K562 (cell line): ENCODE results near the gene EIF2S2. TPM values are rescaled to one million over a fixed set of nuclear protein-coding genes. Genes with fewer than 3 reads are reported as not detected.
A peak's percentile ranks its signal among the peaks of the same experiment; 100 is the strongest.

Experiments used
- ATAC-seq: fragments of 200-7000 bp; cut with Tn5 transposase; 3 replicates; pipeline ENCODE4 v1.9.1; 2020; ENCODE audit warnings: moderate library complexity
- BruUV-seq: library from RNA; stranded (reverse); fragments of 400-500 nt; replicated peaks from 2 replicates; lab custom pipeline; 2021; lab: Mats Ljungman, UMichigan
- CTCF ChIA-PET: fragments of 300-600 bp; formaldehyde crosslinking; extraction: SDS; loops from one replicate; lab custom pipeline; 2021; ENCODE audit warnings: low intra/inter-chr PET ratio; lab: Yijun Ruan, JAX
- POLR2A ChIA-PET: fragments of 300-600, 350-650 bp; sonication (Branson Sonifier 250); formaldehyde crosslinking; extraction: SDS; loops from one replicate; lab custom pipeline; 2021; ENCODE audit warnings: antibody characterized with exemption, inconsistent platforms; lab: Yijun Ruan, JAX
- DNase-seq, 4 experiments: peaks; one replicate each; pipeline versions ENCODE4 v3.0.0 to v3.0.0-alpha.2; 2011 to 2018; ENCODE audit warnings: low spot score in 3 of 4, mixed read lengths in 3 of 4; ENCODE audit errors: extremely low read depth in 1 of 4
- FAIRE-seq: peaks from 2 replicates; lab custom pipeline; 2011; peaks lifted over from hg19 to GRCh38; lab: Jason Lieb, UNC
- H2AFZ ChIP-seq: 2 replicates; pipeline ENCODE4 v1.6.0; 2011; ENCODE audit warnings: low read depth, low read length, control low read depth, inconsistent platforms
- H3K27ac ChIP-seq: fragments of 200-600 bp; 3 replicates; pipeline ENCODE4 v1.8.0; 2011; ENCODE audit warnings: low read depth, mild to moderate bottlenecking, control low read depth, inconsistent platforms, low read length, moderate library complexity, mixed read lengths; ENCODE audit errors: extremely low read depth
- H3K27me3 ChIP-seq, 2 experiments: fragments of 300-600 bp in 1 of 2; 2 replicates in 1 of 2; 3 replicates in 1 of 2; pipeline versions ENCODE4 v1.6.0 to v1.8.0; 2011; ENCODE audit warnings: inconsistent platforms in 2 of 2, low read length in 2 of 2, mild to moderate bottlenecking in 1 of 2, mixed read lengths in 1 of 2, moderate library complexity in 1 of 2; ENCODE audit not compliant: control insufficient read depth in 2 of 2, insufficient read depth in 2 of 2
- H3K36me3 ChIP-seq: fragments of 300-600 bp; 3 replicates; pipeline ENCODE4 v1.8.0; 2011; ENCODE audit warnings: mild to moderate bottlenecking, low read length, inconsistent platforms; ENCODE audit not compliant: control insufficient read depth, insufficient read depth
- H3K4me1 ChIP-seq, 2 experiments: fragments of 200-600 bp in 1 of 2; replicated peaks in 1 of 2; 2 replicates in 1 of 2; 3 replicates in 1 of 2; pipeline versions ENCODE4 v1.5.1 to v1.8.0; 2011; ENCODE audit warnings: inconsistent platforms in 2 of 2, low read length in 2 of 2, mild to moderate bottlenecking in 1 of 2, mixed read lengths in 1 of 2, moderate library complexity in 1 of 2; ENCODE audit not compliant: control insufficient read depth in 2 of 2, insufficient read depth in 2 of 2
- H3K4me2 ChIP-seq: 2 replicates; pipeline ENCODE4 v1.6.1; 2011; ENCODE audit warnings: low read length, control low read depth, inconsistent platforms, mixed read lengths; ENCODE audit not compliant: insufficient read depth
- H3K4me3 ChIP-seq: fragments of 200-600 bp; sonication (generic), shearing (Covaris generic); 2 replicates; pipeline ENCODE4 v1.5.1; 2016; ENCODE audit warnings: control low read depth, inconsistent platforms
- H3K79me2 ChIP-seq: fragments of 200-600 bp; 3 replicates; pipeline ENCODE4 v1.8.0; 2011; ENCODE audit warnings: low read length, inconsistent platforms; ENCODE audit not compliant: control insufficient read depth, insufficient read depth
- H3K9ac ChIP-seq, 2 experiments: 2 replicates each; pipeline versions ENCODE4 v1.6.0 to v1.6.1; 2011; ENCODE audit warnings: low read depth in 2 of 2, low read length in 2 of 2, control low read depth in 1 of 2, inconsistent platforms in 1 of 2, mild to moderate bottlenecking in 1 of 2, mixed read lengths in 1 of 2; ENCODE audit not compliant: insufficient read depth in 1 of 2
- H3K9me1 ChIP-seq: one replicate; pipeline ENCODE4 v1.6.0; 2011; ENCODE audit warnings: inconsistent platforms, mild to moderate bottlenecking, low read length, moderate library complexity; ENCODE audit not compliant: control insufficient read depth, insufficient read depth
- H3K9me3 ChIP-seq: replicated peaks from 2 replicates; pipeline ENCODE4 v1.5.1; 2011; ENCODE audit warnings: low read depth, low read length, inconsistent platforms; ENCODE audit not compliant: control insufficient read depth, insufficient read depth
- H4K20me1 ChIP-seq: replicated peaks from 2 replicates; pipeline ENCODE4 v1.6.1; 2011; ENCODE audit warnings: low read length, inconsistent platforms, mixed read lengths; ENCODE audit not compliant: control insufficient read depth, insufficient read depth
- ARID1B ChIP-seq: fragments of 450-650 bp; IDR thresholded peaks from 2 replicates; pipeline ENCODE4 v1.6.1; 2016; ENCODE audit warnings: antibody characterized with exemption, mild to moderate bottlenecking, inconsistent platforms
- BMI1 ChIP-seq: fragments of 150-350 bp; IDR thresholded peaks from 2 replicates; pipeline ENCODE4 v1.6.1; 2014; ENCODE audit warnings: low read length
- CHD2 ChIP-seq: IDR thresholded peaks from 2 replicates; pipeline ENCODE4 v1.6.1; 2011; ENCODE audit warnings: low read depth, low read length
- MEF2D ChIP-seq: conservative IDR thresholded peaks from 2 replicates; pipeline ENCODE4 v1.6.1; 2016; ENCODE audit warnings: low read depth, missing genetic modification characterization, missing compliant biosample characterization
- POLR2AphosphoS5 ChIP-seq: IDR thresholded peaks from 2 replicates; pipeline ENCODE4 v1.6.1; 2011; ENCODE audit warnings: mild to moderate bottlenecking, low read depth, low read length, moderate library complexity; ENCODE audit not compliant: control insufficient read depth, insufficient read depth
- USF1 ChIP-seq: sonication (generic); formaldehyde crosslinking; IDR thresholded peaks from 2 replicates; pipeline ENCODE4 v1.9.0; 2022; ENCODE audit warnings: mild to moderate bottlenecking, missing genetic modification reagents
- ZNF561 ChIP-seq: fragments of 450-650 bp; formaldehyde crosslinking; conservative IDR thresholded peaks from 2 replicates; pipeline ENCODE4 v1.4.0; 2020; ENCODE audit warnings: mild to moderate bottlenecking, moderate library complexity
- WGBS: fragments of 100-300 bp; shearing (Covaris generic); methylation state at CpG from one replicate; pipeline ENCODE4 v1.1.6; 2016; ENCODE audit warnings: low coverage, mixed read lengths; ENCODE audit not compliant: insufficient coverage; ENCODE audit errors: missing lambda C conversion rate; 5-methylcytosine and 5-hydroxymethylcytosine counted together
- in situ Hi-C: fragments of 300-500 bp; cut with MboI; formaldehyde crosslinking; loops from 4 replicates; pipeline ENCODE4 v1.15.0; 2018; ENCODE audit warnings: inconsistent platforms, mixed read lengths
- intact Hi-C: fragments of 100-400 bp; cut with micrococcal nuclease; formaldehyde crosslinking; loops from 2 replicates; pipeline ENCODE4 v1.14.2; 2022
- polyA plus RNA-seq, 8 experiments: library from polyadenylated mRNA; depleted of rRNA in 4 of 8; stranded (reverse) in 5 of 8; unstranded in 3 of 8; fragments of >200 nt; fragmentation: Nextera tagmentation in 2 of 8; fragmentation: Illumina TruSeq in 1 of 8; extraction: Ambion mirVana in 2 of 8; extraction: Trizol in 1 of 8; gene quantifications; 2 replicates each; pipeline versions ENCODE4 v1.2.1 to v1.2.3, GENCODE V29; 2011 to 2014; ENCODE audit warnings: inconsistent platforms in 1 of 8, missing spikeins in 1 of 8
- total RNA-seq, 7 experiments: library from RNA; depleted of rRNA in 6 of 7; stranded (reverse); fragments of >200 nt in 6 of 7; fragmentation: Illumina TruSeq in 2 of 7; extraction: Trizol in 2 of 7; gene quantifications; 2 replicates each; pipeline versions ENCODE4 v1.2.1 to v1.2.3, GENCODE V29; 2011 to 2021; ENCODE audit warnings: low replicate concordance in 1 of 7

EIF2S2 gene
- total and polyA plus RNA-seq, 9 of the 15 experiments (the other 6 are each of a cell fraction or from before 2014, with no cell fraction given) = 79.7 to 220 (median 154) TPM

DNA sequence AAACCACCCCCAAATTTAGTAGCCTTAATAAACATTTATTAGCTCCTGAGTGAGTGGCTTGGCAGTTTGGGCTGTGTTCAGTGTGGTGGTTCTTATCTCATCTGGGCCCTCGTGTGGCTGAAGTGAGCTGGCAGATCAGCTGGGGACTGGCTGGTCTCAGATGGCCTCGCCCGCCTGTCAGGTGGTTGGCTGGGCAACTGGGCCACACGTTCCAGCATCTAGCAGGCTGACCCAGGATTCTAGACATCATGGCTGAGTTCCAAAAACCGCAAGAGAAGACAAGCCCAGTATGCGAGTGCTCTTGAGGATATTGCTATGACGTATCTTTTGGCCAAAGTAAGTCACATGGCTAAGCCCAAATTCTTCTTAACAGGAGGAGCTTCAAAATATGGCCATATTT, 28.9 kb downstream of the EIF2S2 start (continued):
- TF ChIP-seq CHD2 (no peak), MEF2D (tag) (0 out of 2 replicates have a peak, but pooled peaks have one; percentile 6), ARID1B (no peak), BMI1 (no peak), USF1 (CRISPR knock-in tag) (peak; percentile 55)
- TF ChIP-seq, all 486 proteins: peak for 48

GRCh38 chr20:34082232-34082887, 29.7 kb downstream of the EIF2S2 start:
- no peak for DNase-seq
- POLR2A ChIA-PET = interaction anchor here (0.7 to 2.2 kb wide), 9 partner anchors 11 to 147 kb away, joined by 3 to 9 read pairs (median 5); partner anchors contain the start of gene EIF2S2
- Histone ChIP-seq H3K27ac (no peak overlapping the region), H3K9me1 (peaks cover 3% of the 10 kb centered on the region), H3K9me3 (no peaks in the 10 kb centered on the region), H3K79me2 (peaks cover 10% of the 10 kb centered on the region; the same call in 2 of the 3 replicates), H3K4me1 (peaks cover 35 to 39% of the 10 kb centered on the region in 2 experiments), H3K36me3 (peaks cover 72% of the 10 kb centered on the region), H3K4me3 (no peak overlapping the region), H2AFZ (no peak overlapping the region)
- FAIRE-seq = no peak
- TF ChIP-seq POLR2AphosphoS5 (peak; percentile 22; the same call in 1 of the 2 replicates), ZNF561 (CRISPR knock-in tag) (no peak)
- TF ChIP-seq, all 486 proteins: peak for 1
- Histone ChIP-seq H3K9ac (no peak overlapping the region), H4K20me1 (0 out of 2 replicates have a peak, but pooled peaks cover 7% of the 10 kb centered on the region), H3K4me2 (no peak overlapping the region), H3K27me3 (no peaks in the 10 kb centered on the region)
- CTCF ChIA-PET = no interaction called here
- WGBS = 86% methylated on average over 8 of the region's 8 CpGs
- intact Hi-C loops (no loop called here), in situ Hi-C loops (no loop called here)
- BruUV-seq = no TSS peak
- no peak for ATAC-seq
